Lung (tissue), 12 donors: ENCODE measurements around the gene SYT1. TPM values are rescaled to one million over a fixed set of nuclear protein-coding genes. Genes with fewer than 3 reads are reported as not detected.

Experiments used
- ATAC-seq: fragments of 200-7000 bp; cut with Tn5 transposase; one replicate; pipeline ENCODE4 v1.9.1; 2020; ENCODE audit warnings: moderate number of reproducible peaks; ENCODE audit not compliant: insufficient read depth, low FRiP score
- DNase-seq, 3 donors: peaks; one replicate each; pipeline ENCODE4 v3.0.0-alpha.2; 2013 to 2017
- H3K27ac ChIP-seq, 2 donors: one replicate each; pipeline ENCODE4 v1.5.1; 2013; ENCODE audit warnings: mild to moderate bottlenecking in 2 of 2, moderate library complexity in 2 of 2, control low read depth in 1 of 2, inconsistent platforms in 1 of 2, low read depth in 1 of 2, low read length in 1 of 2
- H3K27me3 ChIP-seq, 3 donors: one replicate each; pipeline ENCODE4 v1.5.1; 2013; ENCODE audit warnings: low read length in 2 of 3; ENCODE audit not compliant: control insufficient read depth in 3 of 3, insufficient read depth in 3 of 3
- H3K36me3 ChIP-seq, 4 donors: one replicate each; pipeline ENCODE4 v1.5.1; 2013; ENCODE audit warnings: low read length in 4 of 4, mild to moderate bottlenecking in 1 of 4, moderate library complexity in 1 of 4; ENCODE audit not compliant: control insufficient read depth in 4 of 4, insufficient read depth in 4 of 4
- H3K4me1 ChIP-seq, 5 donors: one replicate each; pipeline ENCODE4 v1.5.1; 2013; ENCODE audit warnings: low read length in 5 of 5, mild to moderate bottlenecking in 2 of 5, moderate library complexity in 1 of 5; ENCODE audit not compliant: control insufficient read depth in 5 of 5, insufficient read depth in 5 of 5
- H3K4me3 ChIP-seq: one replicate; pipeline ENCODE4 v1.5.1; 2013; ENCODE audit warnings: mild to moderate bottlenecking, control low read depth, moderate library complexity
- H3K9ac ChIP-seq, 2 donors: one replicate each; pipeline ENCODE4 v1.5.1; 2013; ENCODE audit warnings: low read length in 2 of 2, control low read depth in 1 of 2; ENCODE audit not compliant: insufficient read depth in 1 of 2
- H3K9me3 ChIP-seq, 4 donors: one replicate each; pipeline ENCODE4 v1.5.1; 2013; ENCODE audit warnings: low read length in 3 of 4, mild to moderate bottlenecking in 1 of 4, moderate library complexity in 1 of 4; ENCODE audit not compliant: control insufficient read depth in 4 of 4, insufficient read depth in 3 of 4
- CTCF ChIP-seq: IDR thresholded peaks from 2 replicates; pipeline ENCODE4 v1.5.1; 2012; ENCODE audit warnings: mild to moderate bottlenecking; ENCODE audit errors: control extremely low read depth, extremely low read depth
- WGBS, 2 donors: extraction: QIAGEN DNeasy Blood & Tissue Kit; methylation state at CpG; one replicate each; pipeline ENCODE4 v1.1.7; 2013; 5-methylcytosine and 5-hydroxymethylcytosine counted together
- polyA plus RNA-seq, 2 donors: library from polyadenylated mRNA; stranded (reverse); fragments of 200-250 nt; gene quantifications; one replicate each; pipeline ENCODE4 v1.2.1, GENCODE V29; 2013
- total RNA-seq, 2 donors: library from RNA; depleted of rRNA in 1 of 2; stranded (reverse); fragments of >200 nt in 1 of 2; gene quantifications; one replicate each; pipeline ENCODE4 v1.2.1, GENCODE V29; 2014 to 2021
- donor health status: control.
- donor health status: control.
- donor health status: Bipolar disorder and iron deficiency.
- donor health status: healthy.
- donor health status: DM: yes; HTN: yes; CAD: no.

The SYT1 gene
- total and polyA plus RNA-seq, 4 donors = 0.05 to 3.2 (median 0.46) TPM

DNA sequence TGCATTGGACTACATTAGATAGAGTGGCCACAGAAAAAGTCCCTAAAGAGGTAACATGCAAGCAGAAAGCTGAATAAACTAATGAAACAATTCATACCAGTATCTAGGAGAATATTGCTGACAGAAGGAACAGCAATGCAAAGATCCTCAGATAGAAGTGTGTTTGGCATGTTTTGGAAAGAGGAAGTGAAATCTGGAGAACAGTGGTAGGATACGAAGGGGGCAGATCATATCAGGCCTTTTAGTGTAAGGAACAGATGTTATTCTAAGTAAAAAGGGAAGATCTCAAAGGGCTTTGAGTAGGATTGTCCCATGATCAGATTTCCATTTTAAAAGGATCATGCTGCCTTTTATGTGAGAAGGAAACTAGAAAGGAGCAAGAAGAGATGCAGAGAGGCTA lies 483.3 kb downstream of the SYT1 start:
- ATAC-seq (no peak), DNase-seq (no peak)
- Histone ChIP-seq H3K36me3 (no peaks in the 10 kb centered on the region), H3K9ac (no peak overlapping the region), H3K9me3 (no peaks in the 10 kb centered on the region), H3K4me1 (no peaks in the 10 kb centered on the region), H3K27ac (no peak overlapping the region), H3K4me3 (no peak overlapping the region), H3K27me3 (no peaks in the 10 kb centered on the region)
- no peak for TF ChIP-seq CTCF
- 18 to 38% methylated on average over 1 of the region's 1 CpG for WGBS, 2 donors

GRCh38 chr12:79351251-79351650 lies 486.7 kb downstream of the SYT1 start:
- TF ChIP-seq CTCF = no peak
- no peaks in the 10 kb centered on the region for H3K4me1 ChIP-seq
- DNase-seq (no peak), ATAC-seq (no peak)
- WGBS, 2 donors = 89 to 90% methylated on average over 3 of the region's 3 CpGs
- H3K4me3 ChIP-seq = no peak overlapping the region
- H3K9me3 ChIP-seq = no peaks in the 10 kb centered on the region
- no peak overlapping the region for H3K27ac ChIP-seq
- no peaks in the 10 kb centered on the region for H3K36me3 ChIP-seq
- H3K27me3 ChIP-seq = no peaks in the 10 kb centered on the region
- no peak overlapping the region for H3K9ac ChIP-seq

DNA sequence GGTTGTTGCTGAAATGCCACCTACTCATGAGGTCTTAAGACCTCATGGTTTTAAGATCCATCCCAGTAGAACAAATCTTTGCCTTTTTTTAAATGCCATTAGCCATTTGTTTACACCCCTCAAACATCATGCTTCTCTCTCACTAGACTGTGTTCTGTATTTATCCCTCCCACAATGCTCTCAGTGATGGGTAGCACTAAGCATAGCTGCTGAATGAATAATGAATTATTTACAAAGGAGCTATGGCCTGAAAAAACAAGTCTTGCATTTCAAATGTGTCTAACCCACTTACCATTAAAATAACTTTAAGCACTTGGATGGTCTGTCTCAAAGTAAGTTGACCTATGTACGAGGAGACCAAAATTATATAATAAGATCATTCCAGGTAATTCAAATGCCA lies 491.6 kb downstream of the SYT1 start:
- Histone ChIP-seq H3K4me3 (no peak overlapping the region), H3K27ac (no peak overlapping the region), H3K9ac (no peak overlapping the region), H3K9me3 (no peaks in the 10 kb centered on the region), H3K27me3 (no peaks in the 10 kb centered on the region), H3K4me1 (no peaks in the 10 kb centered on the region), H3K36me3 (peaks cover 0 to 1% (median 0%) of the 10 kb centered on the region in 4 donors)
- DNase-seq = no peak
- no peak for TF ChIP-seq CTCF
- 81 to 88% methylated on average over 1 of the region's 1 CpG for WGBS, 2 donors
- no peak for ATAC-seq

DNA sequence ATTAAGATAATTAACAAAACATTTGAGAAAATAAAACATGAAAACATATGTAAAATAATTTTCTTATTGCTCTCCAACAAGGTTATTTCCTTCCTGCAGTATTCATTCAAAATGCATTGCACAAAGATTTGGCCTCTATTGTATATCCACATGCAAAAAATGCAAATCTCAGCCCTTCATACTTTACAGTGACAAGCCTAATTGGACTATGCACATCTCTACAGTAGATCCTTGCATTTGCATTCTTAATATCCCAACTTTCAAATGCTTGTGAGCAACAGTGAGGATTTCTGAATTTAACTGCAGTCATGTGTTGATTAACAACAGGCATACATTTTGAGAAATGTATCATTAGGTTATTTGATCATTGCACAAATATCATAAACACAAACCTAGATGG lies 492.5 kb downstream of the SYT1 start:
- Histone ChIP-seq H3K27ac (no peak overlapping the region), H3K36me3 (peaks cover 0 to 1% (median 0%) of the 10 kb centered on the region in 4 donors), H3K9me3 (no peaks in the 10 kb centered on the region), H3K4me1 (no peaks in the 10 kb centered on the region), H3K27me3 (no peaks in the 10 kb centered on the region), H3K4me3 (no peak overlapping the region), H3K9ac (no peak overlapping the region)
- TF ChIP-seq CTCF = no peak
- DNase-seq (no peak), ATAC-seq (no peak)
